ENCODE measurements around the gene MYL2. TPM values are rescaled to one million over a fixed set of nuclear protein-coding genes. Genes with fewer than 3 reads are reported as not detected.
A peak's percentile ranks its signal among the peaks of the same experiment; 100 is the strongest.

The MYL2 gene
- total and polyA plus RNA-seq, 9 of the 15 experiments (the other 6 are each of a cell fraction or from before 2014, with no cell fraction given), result not detected

- Histone ChIP-seq H3K4me3 (no peak overlapping the region), H3K4me1 (replicated peaks in 1 of 2; ENCODE audit: control insufficient read depth in 2 of 2, insufficient read depth in 2 of 2, low read length in 2 of 2) (peaks cover 0 to 5% of the 10 kb centered on the region in 2 experiments; a peak in 1 of 5 replicates), H3K9me1 (ENCODE audit: control insufficient read depth, insufficient read depth, low read length) (no peaks in the 10 kb centered on the region), H3K79me2 (ENCODE audit: control insufficient read depth, insufficient read depth, low read length) (no peaks in the 10 kb centered on the region), H4K20me1 (replicated peaks; ENCODE audit: control insufficient read depth, insufficient read depth, low read length) (no peaks in the 10 kb centered on the region), H3K9ac (ENCODE audit: insufficient read depth in 1 of 2, low read depth in 2 of 2, low read length in 2 of 2) (no peak overlapping the region), H3K27ac (ENCODE audit: extremely low read depth, low read depth, low read length) (no peak overlapping the region), H3K36me3 (ENCODE audit: control insufficient read depth, insufficient read depth, low read length) (no peaks in the 10 kb centered on the region), H2AFZ (ENCODE audit: low read depth, low read length) (no peak overlapping the region), H3K4me2 (ENCODE audit: insufficient read depth, low read length) (no peak overlapping the region), H3K9me3 (replicated peaks; ENCODE audit: control insufficient read depth, insufficient read depth, low read depth, low read length) (no peaks in the 10 kb centered on the region), H3K27me3 (ENCODE audit: control insufficient read depth in 2 of 2, insufficient read depth in 2 of 2, low read length in 2 of 2) (peaks cover 0 to 17% of the 10 kb centered on the region in 2 experiments; a peak in 2 of 5 replicates)
- in situ Hi-C loops (cut with MboI), result no loop called here
- DNase-seq (ENCODE audit: extremely low read depth in 1 of 4, low spot score in 3 of 4) (no peak), ATAC-seq (no peak), FAIRE-seq (no peak)
- no peak for TF ChIP-seq SREBF1 (IDR thresholded peaks at IDR 0.05; ENCODE audit: borderline replicate concordance, low read depth, low read length)
- TF ChIP-seq SAFB (IDR thresholded peaks at IDR 0.05; ENCODE audit: borderline replicate concordance, low read depth, low read length), result no peak
- TF ChIP-seq RBM25 (IDR thresholded peaks at IDR 0.05; ENCODE audit: low read depth, low read length, severe bottlenecking), result peak; percentile 80
- TF ChIP-seq BCOR (IDR thresholded peaks at IDR 0.05), result peak; percentile 53; the same call in 1 of the 2 replicates
- TF ChIP-seq RCOR1 (IDR thresholded peaks at IDR 0.05; ENCODE audit: borderline replicate concordance in 1 of 2, low read depth in 2 of 2, low read length in 2 of 2), result peak in 1 of 2 experiments; percentile 27; a peak in 1 of 4 replicates
- TF ChIP-seq ADNP (tag; IDR thresholded peaks at IDR 0.05), result peak; percentile 81
- peak in 1 of 2 experiments; percentile 43; a peak in 1 of 4 replicates for TF ChIP-seq KDM1A (IDR thresholded peaks at IDR 0.05)
- intact Hi-C loops (cut with micrococcal nuclease), result no loop called here
- POLR2A ChIA-PET, result no interaction called here
- CTCF ChIA-PET (ENCODE audit: low intra/inter-chr PET ratio), result no interaction called here
- no TSS peak for BruUV-seq (replicated peaks)
- WGBS (ENCODE audit: insufficient coverage, low coverage, missing lambda C conversion rate), result 1% methylated on average over 4 of the region's 4 CpGs
These were observed 19.9 kb upstream of the MYL2 start for GRCh38 chr12:110940296-110940695.
